Neural cell (in vitro differentiated cells): ENCODE results near the gene TNK2. TPM values are rescaled to one million over a fixed set of nuclear protein-coding genes. Genes with fewer than 3 reads are reported as not detected.
"Not testable (repeated sequence)": the region's sequence is repeated elsewhere in the genome, so short reads cannot be mapped to it uniquely, and the experiment has no call there.

Experiments used
- H2AFZ ChIP-seq: fragments of 200-600, 300-800 bp; sonication (generic), shearing (Covaris generic); 2 replicates; pipeline ENCODE4 v1.6.0; 2014; ENCODE audit warnings: low read depth, mild to moderate bottlenecking, antibody characterized with exemption, low read length, moderate library complexity
- H3F3A ChIP-seq: fragments of 200-600 bp; shearing (Covaris generic); 2 replicates; pipeline ENCODE4 v1.6.1; 2016; ENCODE audit warnings: mild to moderate bottlenecking, moderate library complexity, mixed read lengths, antibody characterized with exemption, low read length; ENCODE audit not compliant: insufficient read depth, poor library complexity, severe bottlenecking
- H3K27ac ChIP-seq: fragments of 200-600, 300-800 bp; sonication (generic), shearing (Covaris generic); 2 replicates; pipeline ENCODE4 v1.5.1; 2014; ENCODE audit warnings: mild to moderate bottlenecking, low read length, moderate library complexity
- H3K27me3 ChIP-seq: fragments of 300-800, 200-600 bp; sonication (generic), shearing (Covaris generic); 2 replicates; pipeline ENCODE4 v1.6.0; 2014; ENCODE audit warnings: mild to moderate bottlenecking, low read depth, low read length, moderate library complexity; ENCODE audit not compliant: insufficient read depth
- H3K36me3 ChIP-seq: fragments of 300-800, 200-600 bp; sonication (generic), shearing (Covaris generic); 2 replicates; pipeline ENCODE4 v1.5.1; 2014; ENCODE audit warnings: mild to moderate bottlenecking, antibody characterized with exemption, low read length, moderate library complexity; ENCODE audit not compliant: insufficient read depth
- H3K4me2 ChIP-seq: fragments of 300-800, 200-600 bp; sonication (generic), shearing (Covaris generic); 2 replicates; pipeline ENCODE4 v1.6.0; 2014; ENCODE audit warnings: mild to moderate bottlenecking, low read length
- H3K4me3 ChIP-seq: fragments of 300-800, 200-600 bp; sonication (generic), shearing (Covaris generic); 2 replicates; pipeline ENCODE4 v1.5.1; 2014; ENCODE audit warnings: mild to moderate bottlenecking, low read length, moderate library complexity
- H3K79me2 ChIP-seq: fragments of 200-600 bp; shearing (Covaris generic); replicated peaks from 2 replicates; pipeline ENCODE4 v1.6.0; 2014; ENCODE audit warnings: mild to moderate bottlenecking, low read length, moderate library complexity; ENCODE audit not compliant: insufficient read depth
- H3K9ac ChIP-seq: fragments of 300-800, 200-600 bp; sonication (generic), shearing (Covaris generic); 2 replicates; pipeline ENCODE4 v1.6.1; 2016; ENCODE audit warnings: mild to moderate bottlenecking, low read length, mixed read lengths
- H3K9me2 ChIP-seq: fragments of 200-600 bp; shearing (Covaris generic); 2 replicates; pipeline ENCODE4 v1.6.1; 2016; ENCODE audit warnings: mild to moderate bottlenecking, low read length, mixed read lengths; ENCODE audit not compliant: insufficient read depth
- H3K9me3 ChIP-seq: fragments of 200-600, 300-800 bp; sonication (generic), shearing (Covaris generic); 2 replicates; pipeline ENCODE4 v1.6.1; 2016; ENCODE audit warnings: mild to moderate bottlenecking, mixed run types, low read length, moderate library complexity, mixed read lengths
- H4K20me1 ChIP-seq: fragments of 200-600 bp; shearing (Covaris generic); 2 replicates; pipeline ENCODE4 v1.6.1; 2016; ENCODE audit warnings: mild to moderate bottlenecking, mixed run types; ENCODE audit not compliant: insufficient read depth
- CTCF ChIP-seq: fragments of 450-650 bp; IDR thresholded peaks from 2 replicates; pipeline ENCODE4 v1.5.1; 2014; ENCODE audit warnings: antibody characterized with exemption, mild to moderate bottlenecking, moderate library complexity; ENCODE audit not compliant: poor library complexity, severe bottlenecking
- EP300 ChIP-seq: fragments of 450-650 bp; conservative IDR thresholded peaks from 2 replicates; pipeline ENCODE4 v1.6.1; 2014; ENCODE audit warnings: antibody characterized with exemption, mild to moderate bottlenecking, moderate library complexity; ENCODE audit not compliant: poor library complexity, severe bottlenecking
- EZH2 ChIP-seq: fragments of 200-600, 300-800 bp; shearing (Covaris generic), sonication (generic); IDR thresholded peaks from 2 replicates; pipeline ENCODE4 v1.6.1; 2014; ENCODE audit warnings: antibody characterized with exemption, low read length, borderline replicate concordance, mild to moderate bottlenecking; ENCODE audit not compliant: insufficient read depth, poor library complexity, severe bottlenecking
- MXI1 ChIP-seq: fragments of 450-650 bp; conservative IDR thresholded peaks from 2 replicates; pipeline ENCODE4 v1.6.1; 2014; ENCODE audit warnings: antibody characterized with exemption, mild to moderate bottlenecking; ENCODE audit not compliant: poor library complexity, severe bottlenecking
- POLR2AphosphoS5 ChIP-seq: IDR thresholded peaks from 2 replicates; pipeline ENCODE4 v1.6.1; 2012
- RAD21 ChIP-seq: fragments of 450-650 bp; conservative IDR thresholded peaks from 2 replicates; pipeline ENCODE4 v1.6.1; 2014; ENCODE audit warnings: antibody characterized with exemption, mild to moderate bottlenecking, moderate library complexity
- REST ChIP-seq: IDR thresholded peaks from 2 replicates; pipeline ENCODE4 v1.6.1; 2012; ENCODE audit warnings: borderline replicate concordance
- SMC3 ChIP-seq: fragments of 450-650 bp; conservative IDR thresholded peaks from 2 replicates; pipeline ENCODE4 v1.6.1; 2014; ENCODE audit warnings: antibody characterized with exemption, mild to moderate bottlenecking, moderate library complexity; ENCODE audit not compliant: poor library complexity
- TAF1 ChIP-seq: IDR thresholded peaks from 2 replicates; pipeline ENCODE4 v1.6.1; 2012; ENCODE audit warnings: low read depth
- polyA plus RNA-seq: library from polyadenylated mRNA; depleted of rRNA; stranded (reverse); fragments of >200 nt; gene quantifications from 2 replicates; pipeline ENCODE4 v1.2.3, GENCODE V29; 2014

Gene TNK2
- polyA plus RNA-seq, 1 donor from 2014 or later = 16.3 TPM

- Histone ChIP-seq H3K9me2 (no peaks in the 10 kb centered on the region), H3K9me3 (no peaks in the 10 kb centered on the region), H3K9ac (no peak overlapping the region), H3F3A (no peaks in the 10 kb centered on the region), H3K36me3 (no peaks in the 10 kb centered on the region), H3K27me3 (no peaks in the 10 kb centered on the region), H4K20me1 (no peaks in the 10 kb centered on the region), H3K4me2 (no peak overlapping the region), H3K79me2 (no peaks in the 10 kb centered on the region), H2AFZ (no peak overlapping the region), H3K4me3 (no peak overlapping the region), H3K27ac (no peak overlapping the region)
- TF ChIP-seq REST (no peak), SMC3 (no peak), MXI1 (no peak), POLR2AphosphoS5 (no peak), EP300 (no peak), EZH2 (no peak), CTCF (no peak), TAF1 (no peak), RAD21 (no peak)
Observed at GRCh38 chr3:195825857-195826804, 82.2 kb downstream of the TNK2 start.

- no peaks in the 10 kb centered on the region for H3K36me3 ChIP-seq
- H3K9me2 ChIP-seq = no peaks in the 10 kb centered on the region
- no peak overlapping the region for H3K27ac ChIP-seq
- H3K9ac ChIP-seq = no peak overlapping the region
- no peak overlapping the region for H3K4me2 ChIP-seq
- no peaks in the 10 kb centered on the region for H3K9me3 ChIP-seq
- H3F3A ChIP-seq = no peaks in the 10 kb centered on the region
- TF ChIP-seq CTCF = no peak
- H3K4me3 ChIP-seq = no peak overlapping the region
- no peak overlapping the region for H2AFZ ChIP-seq
- no peaks in the 10 kb centered on the region for H4K20me1 ChIP-seq
- no peaks in the 10 kb centered on the region for H3K27me3 ChIP-seq
- H3K79me2 ChIP-seq = no peaks in the 10 kb centered on the region
Observed at GRCh38 chr3:195825191-195825588, 83.2 kb downstream of the TNK2 start.

- H3K9me3 ChIP-seq, H3K36me3 ChIP-seq, H3K4me3 ChIP-seq, H3K9me2 ChIP-seq, H3K79me2 ChIP-seq, H2AFZ ChIP-seq, H4K20me1 ChIP-seq, H3K27ac ChIP-seq, H3F3A ChIP-seq, H3K4me2 ChIP-seq, H3K27me3 ChIP-seq, H3K9ac ChIP-seq: not testable (repeated sequence)
Observed at GRCh38 chr3:195824425-195825190, 83.7 kb downstream of the TNK2 start.
